Mesothelial cell of epicardium (in vitro differentiated cells): Measurements from ENCODE around the gene PLEKHA5. TPM values are rescaled to one million over a fixed set of nuclear protein-coding genes. Genes with fewer than 3 reads are reported as not detected.
"Not testable (repeated sequence)": the region's sequence is repeated elsewhere in the genome, so short reads cannot be mapped to it uniquely, and the experiment has no call there.

ENCODE experiments used
- DNase-seq, 2 experiments: peaks; one replicate each; pipeline ENCODE4 v3.0.0; 2021; ENCODE audit warnings: low spot score in 2 of 2; ENCODE audit not compliant: unreplicated experiment in 2 of 2
- H3K27ac Mint-ChIP-seq: 2 replicates; pipeline ENCODE4 v1.8.0; 2021; ENCODE audit warnings: mixed read lengths
- H3K27me3 Mint-ChIP-seq: 2 replicates; pipeline ENCODE4 v1.8.0; 2021; ENCODE audit warnings: low read depth, mixed read lengths
- H3K36me3 Mint-ChIP-seq: 2 replicates; pipeline ENCODE4 v1.8.0; 2021; ENCODE audit warnings: mixed read lengths
- H3K4me1 Mint-ChIP-seq: 2 replicates; pipeline ENCODE4 v1.8.0; 2021; ENCODE audit warnings: mixed read lengths
- H3K4me3 Mint-ChIP-seq: 2 replicates; pipeline ENCODE4 v1.8.0; 2021; ENCODE audit warnings: mild to moderate bottlenecking, moderate library complexity, mixed read lengths
- H3K9me3 Mint-ChIP-seq: 2 replicates; pipeline ENCODE4 v1.8.0; 2021; ENCODE audit warnings: mixed read lengths
- CTCF ChIP-seq: fragments of 200-600 bp; sonication (generic); IDR thresholded peaks from one replicate; pipeline ENCODE4 v1.5.0; 2021; ENCODE audit warnings: antibody characterized with exemption; ENCODE audit not compliant: unreplicated experiment
- total RNA-seq: library from RNA; stranded (reverse); gene quantifications from 3 replicates; pipeline ENCODE4 v1.2.1, GENCODE V29; 2021

PLEKHA5 gene
- total RNA-seq, 1 donor from 2014 or later, result 52.0 TPM

- no peaks in the 10 kb centered on the region for H3K27me3 Mint-ChIP-seq
Measured at GRCh38 chr12:19411234-19412204, 282.0 kb downstream of the PLEKHA5 start.

GRCh38 chr12:19412844-19413243, 283.3 kb downstream of the PLEKHA5 start:
- no peaks in the 10 kb centered on the region for H3K9me3 Mint-ChIP-seq
- peaks cover 22% of the 10 kb centered on the region for H3K4me1 Mint-ChIP-seq
- no peaks in the 10 kb centered on the region for H3K27me3 Mint-ChIP-seq
- DNase-seq, result no peak
- H3K36me3 Mint-ChIP-seq, result no peaks in the 10 kb centered on the region
- H3K27ac Mint-ChIP-seq, result no peak overlapping the region
- no peak overlapping the region for H3K4me3 Mint-ChIP-seq
- TF ChIP-seq CTCF, result no peak

More at GRCh38 chr12:19411234-19412204, 282.0 kb downstream of the PLEKHA5 start:
- H3K27ac Mint-ChIP-seq, result no peak overlapping the region
- no peak overlapping the region for H3K4me3 Mint-ChIP-seq
- H3K9me3 Mint-ChIP-seq, result no peaks in the 10 kb centered on the region
- H3K4me1 Mint-ChIP-seq, result peaks cover 22% of the 10 kb centered on the region
- DNase-seq, result no peak
- no peaks in the 10 kb centered on the region for H3K36me3 Mint-ChIP-seq
- TF ChIP-seq CTCF, result no peak

GRCh38 chr12:19413582-19413981, 284.0 kb downstream of the PLEKHA5 start:
- H3K36me3 Mint-ChIP-seq, H3K9me3 Mint-ChIP-seq, DNase-seq, H3K27me3 Mint-ChIP-seq, H3K27ac Mint-ChIP-seq, H3K4me3 Mint-ChIP-seq: not testable (repeated sequence)
- H3K4me1 Mint-ChIP-seq, result peaks cover 22% of the 10 kb centered on the region

- Mint-ChIP-seq H3K4me1 (peaks cover 7% of the 10 kb centered on the region), H3K27me3 (no peaks in the 10 kb centered on the region), H3K9me3 (peaks cover 3% of the 10 kb centered on the region), H3K27ac (no peak overlapping the region), H3K4me3 (no peak overlapping the region), H3K36me3 (no peaks in the 10 kb centered on the region)
- TF ChIP-seq CTCF, result no peak
- no peak for DNase-seq
Measured at GRCh38 chr12:19415563-19415962, 286.0 kb downstream of the PLEKHA5 start.

- no peak overlapping the region for H3K27ac Mint-ChIP-seq
- no peaks in the 10 kb centered on the region for H3K4me1 Mint-ChIP-seq
- H3K27me3 Mint-ChIP-seq, result no peaks in the 10 kb centered on the region
- no peak for DNase-seq
- no peak for TF ChIP-seq CTCF
- H3K9me3 Mint-ChIP-seq, result peaks cover 3% of the 10 kb centered on the region
- no peak overlapping the region for H3K4me3 Mint-ChIP-seq
- no peaks in the 10 kb centered on the region for H3K36me3 Mint-ChIP-seq
Measured at GRCh38 chr12:19419086-19419485, 289.6 kb downstream of the PLEKHA5 start.

GRCh38 chr12:19421503-19422282, 292.2 kb downstream of the PLEKHA5 start:
- Mint-ChIP-seq H3K27ac (no peak overlapping the region), H3K36me3 (no peaks in the 10 kb centered on the region), H3K27me3 (no peaks in the 10 kb centered on the region), H3K9me3 (peaks cover 10% of the 10 kb centered on the region), H3K4me1 (no peaks in the 10 kb centered on the region), H3K4me3 (no peak overlapping the region)
- TF ChIP-seq CTCF, result no peak
- no peak for DNase-seq
